Eye (tissue), 1 donor: ENCODE results near the gene BRINP1.
"Not testable (repeated sequence)": the region's sequence is repeated elsewhere in the genome, so short reads cannot be mapped to it uniquely, and the experiment has no call there.

ENCODE experiments used
- DNase-seq: peaks from one replicate; pipeline ENCODE4 v3.0.0-alpha.2; 2015

BRINP1 gene

GRCh38 chr9:119184265-119184936 lies 184.8 kb downstream of the BRINP1 start:
- no peak for DNase-seq

GRCh38 chr9:119181561-119181960 lies 187.7 kb downstream of the BRINP1 start:
- no peak for DNase-seq

GRCh38 chr9:119180897-119181296 lies 188.3 kb downstream of the BRINP1 start:
- DNase-seq, result no peak

GRCh38 chr9:119179701-119180100 lies 189.5 kb downstream of the BRINP1 start:
- DNase-seq, result no peak

- DNase-seq, result no peak
Measured at GRCh38 chr9:119177196-119177595, 192.0 kb downstream of the BRINP1 start.

GRCh38 chr9:119175581-119175980 lies 193.7 kb downstream of the BRINP1 start:
- DNase-seq, result no peak

- not testable (repeated sequence) for DNase-seq
Measured at GRCh38 chr9:119169222-119169621, 200.0 kb downstream of the BRINP1 start.

GRCh38 chr9:119167876-119168275 lies 201.4 kb downstream of the BRINP1 start:
- DNase-seq, result no peak

GRCh38 chr9:119167267-119167666 lies 202.0 kb downstream of the BRINP1 start:
- no peak for DNase-seq

- no peak for DNase-seq
Measured at GRCh38 chr9:119166096-119166495, 203.1 kb downstream of the BRINP1 start.

- DNase-seq, result no peak
Measured at GRCh38 chr9:119165131-119165530, 204.1 kb downstream of the BRINP1 start.

- peak; percentile 43 for DNase-seq
Measured at GRCh38 chr9:119164716-119165115, 204.5 kb downstream of the BRINP1 start.

- DNase-seq, result no peak
Measured at GRCh38 chr9:119160551-119160950, 208.7 kb downstream of the BRINP1 start.

- DNase-seq, result no peak
Measured at GRCh38 chr9:119159386-119159785, 209.8 kb downstream of the BRINP1 start.

- no peak for DNase-seq
Measured at GRCh38 chr9:119157196-119157595, 212.0 kb downstream of the BRINP1 start.

GRCh38 chr9:119156354-119156753 lies 212.9 kb downstream of the BRINP1 start:
- no peak for DNase-seq

GRCh38 chr9:119154527-119154926 lies 214.7 kb downstream of the BRINP1 start:
- no peak for DNase-seq

GRCh38 chr9:119153402-119153801 lies 215.8 kb downstream of the BRINP1 start:
- DNase-seq, result peak; percentile 81

- DNase-seq, result no peak
Measured at GRCh38 chr9:119148855-119149254, 220.4 kb downstream of the BRINP1 start.

GRCh38 chr9:119137479-119137878 lies 231.8 kb downstream of the BRINP1 start:
- no peak for DNase-seq

- DNase-seq, result peak; percentile 21
Measured at GRCh38 chr9:119126040-119126439, 243.2 kb downstream of the BRINP1 start.

GRCh38 chr9:119121899-119122298 lies 247.3 kb downstream of the BRINP1 start:
- no peak for DNase-seq

GRCh38 chr9:119117409-119117808 lies 251.8 kb downstream of the BRINP1 start:
- DNase-seq, result no peak
